VCaP (cell line): ENCODE results near the gene FTO.

Experiments used
- H3K27ac ChIP-seq: fragments of 450-650 bp; 2 replicates; pipeline ENCODE4 v1.5.1; 2017
- TF ChIP-seq, protein P1 (sequence below): fragments of 450-650 bp; conservative IDR thresholded peaks from 2 replicates; pipeline ENCODE4 v1.5.1; 2017; ENCODE audit warnings: mild to moderate bottlenecking, moderate library complexity

Gene FTO

DNA sequence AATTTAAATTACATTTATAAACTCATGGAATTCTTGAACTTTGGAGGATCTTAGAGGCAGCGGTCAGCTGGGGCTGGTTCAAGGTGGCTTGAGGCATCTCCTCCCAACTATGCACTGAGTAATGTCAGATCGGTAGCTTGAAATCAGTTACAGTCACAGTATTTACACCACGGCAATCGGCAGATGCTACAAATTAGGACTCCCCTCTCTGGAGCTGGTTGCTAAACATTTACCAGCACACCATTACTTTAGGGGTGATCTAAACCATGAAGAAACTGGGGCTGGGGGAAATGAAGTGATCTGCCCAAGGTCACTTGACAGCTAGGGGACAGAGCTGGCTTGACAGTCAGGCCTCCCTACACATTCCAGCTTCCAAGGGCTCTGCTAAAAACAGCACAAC, 445.0 kb downstream of the FTO start:
- TF ChIP-seq, protein P1, sequence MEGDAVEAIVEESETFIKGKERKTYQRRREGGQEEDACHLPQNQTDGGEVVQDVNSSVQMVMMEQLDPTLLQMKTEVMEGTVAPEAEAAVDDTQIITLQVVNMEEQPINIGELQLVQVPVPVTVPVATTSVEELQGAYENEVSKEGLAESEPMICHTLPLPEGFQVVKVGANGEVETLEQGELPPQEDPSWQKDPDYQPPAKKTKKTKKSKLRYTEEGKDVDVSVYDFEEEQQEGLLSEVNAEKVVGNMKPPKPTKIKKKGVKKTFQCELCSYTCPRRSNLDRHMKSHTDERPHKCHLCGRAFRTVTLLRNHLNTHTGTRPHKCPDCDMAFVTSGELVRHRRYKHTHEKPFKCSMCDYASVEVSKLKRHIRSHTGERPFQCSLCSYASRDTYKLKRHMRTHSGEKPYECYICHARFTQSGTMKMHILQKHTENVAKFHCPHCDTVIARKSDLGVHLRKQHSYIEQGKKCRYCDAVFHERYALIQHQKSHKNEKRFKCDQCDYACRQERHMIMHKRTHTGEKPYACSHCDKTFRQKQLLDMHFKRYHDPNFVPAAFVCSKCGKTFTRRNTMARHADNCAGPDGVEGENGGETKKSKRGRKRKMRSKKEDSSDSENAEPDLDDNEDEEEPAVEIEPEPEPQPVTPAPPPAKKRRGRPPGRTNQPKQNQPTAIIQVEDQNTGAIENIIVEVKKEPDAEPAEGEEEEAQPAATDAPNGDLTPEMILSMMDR: no peak
- H3K27ac ChIP-seq: no peak overlapping the region

DNA sequence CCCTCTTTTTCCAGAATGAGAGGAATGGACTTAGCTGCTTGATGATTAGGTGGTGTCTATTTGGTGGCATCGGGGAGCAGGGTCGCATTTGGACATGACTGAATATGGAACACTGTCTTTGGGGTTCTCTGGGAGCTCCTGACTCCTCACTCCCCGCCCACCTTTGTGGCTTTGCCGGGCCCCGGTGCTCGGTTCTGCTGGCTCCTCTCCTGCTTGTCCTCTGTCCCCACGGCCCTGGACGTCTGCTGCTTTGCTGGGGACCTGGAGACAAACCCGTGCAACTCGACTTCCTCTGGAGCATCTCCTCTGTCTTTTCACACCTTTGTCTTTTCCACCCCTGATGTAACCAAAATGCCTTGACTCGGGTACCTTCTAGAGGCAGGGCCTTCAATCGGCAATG, 446.9 kb downstream of the FTO start:
- H3K27ac ChIP-seq: no peak overlapping the region
- TF ChIP-seq, protein P1: no peak

DNA sequence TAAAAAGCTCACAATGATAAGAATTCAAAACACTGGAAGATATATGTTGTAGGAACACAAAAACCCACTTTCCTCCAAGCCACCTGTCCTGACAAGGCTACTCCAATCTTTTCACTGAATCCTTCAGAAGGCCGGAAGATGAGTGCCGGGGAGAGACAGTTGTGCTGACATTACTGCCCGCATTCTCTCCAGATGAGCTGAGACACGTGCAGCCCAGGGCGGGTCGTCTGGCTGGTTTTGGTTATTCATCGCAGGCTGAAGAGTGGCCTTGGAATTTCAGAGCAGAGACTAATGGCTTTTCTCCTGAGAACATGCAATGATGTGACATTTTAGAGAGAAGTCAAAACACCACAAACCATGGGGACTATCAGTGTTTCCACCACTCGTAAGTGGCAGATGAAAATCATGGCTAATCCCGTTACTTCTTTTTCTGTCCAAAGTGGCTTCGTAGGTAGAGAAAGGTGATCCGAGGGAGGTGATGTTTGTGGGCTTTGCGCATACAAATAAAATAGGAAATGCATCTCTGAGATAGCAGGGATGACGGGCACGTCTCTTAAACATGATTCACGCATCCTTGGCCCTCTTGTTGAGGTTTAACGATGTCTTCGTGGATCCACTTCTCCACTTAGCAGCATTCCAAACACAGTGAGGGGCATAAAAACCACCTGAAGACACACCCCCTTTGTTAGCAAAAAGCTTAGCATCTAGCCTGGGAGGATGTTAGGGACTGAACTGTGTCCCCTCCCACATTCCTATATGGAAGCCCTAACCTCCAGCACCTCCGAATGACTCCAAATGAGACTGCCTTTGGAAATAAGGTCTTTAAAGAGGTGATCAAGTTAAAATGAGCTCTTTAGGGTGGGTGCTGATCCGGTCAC, 448.6 kb downstream of the FTO start:
- no peak overlapping the region for H3K27ac ChIP-seq
- TF ChIP-seq, protein P1: no peak

DNA sequence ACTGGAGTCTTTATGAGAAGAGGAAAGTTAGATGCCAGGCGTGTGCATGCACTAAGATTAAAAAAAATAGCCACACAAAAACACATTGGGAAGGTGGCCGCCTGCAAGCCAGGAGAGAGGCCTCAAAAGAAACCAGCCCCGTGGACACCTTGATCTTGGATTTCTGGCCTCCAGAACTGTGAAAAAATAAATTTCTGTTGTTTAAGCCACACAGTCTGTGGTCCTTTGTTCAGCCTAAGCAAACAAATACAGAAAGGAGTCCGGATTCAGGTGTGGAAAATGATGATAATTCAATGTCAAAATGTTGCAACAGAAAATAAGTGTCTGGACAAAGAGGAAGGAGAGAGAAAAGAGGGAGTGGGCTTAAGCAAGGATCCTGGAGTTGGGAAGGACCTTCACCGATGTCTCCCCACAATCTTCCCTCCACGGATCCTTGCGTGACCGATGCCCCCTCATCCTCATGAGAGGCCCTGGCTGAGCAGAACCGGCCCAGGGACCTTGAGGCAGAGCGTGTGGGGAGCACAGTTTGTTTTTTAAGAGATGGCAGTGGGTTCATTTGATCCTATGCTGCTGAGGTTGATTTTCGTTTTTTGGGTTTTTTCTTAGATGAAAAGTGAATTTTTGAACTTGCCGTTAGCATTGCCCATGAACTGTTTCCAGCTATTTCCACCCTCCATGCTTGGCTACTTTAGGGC, 449.4 kb downstream of the FTO start:
- TF ChIP-seq, protein P1: no peak
- no peak overlapping the region for H3K27ac ChIP-seq

DNA sequence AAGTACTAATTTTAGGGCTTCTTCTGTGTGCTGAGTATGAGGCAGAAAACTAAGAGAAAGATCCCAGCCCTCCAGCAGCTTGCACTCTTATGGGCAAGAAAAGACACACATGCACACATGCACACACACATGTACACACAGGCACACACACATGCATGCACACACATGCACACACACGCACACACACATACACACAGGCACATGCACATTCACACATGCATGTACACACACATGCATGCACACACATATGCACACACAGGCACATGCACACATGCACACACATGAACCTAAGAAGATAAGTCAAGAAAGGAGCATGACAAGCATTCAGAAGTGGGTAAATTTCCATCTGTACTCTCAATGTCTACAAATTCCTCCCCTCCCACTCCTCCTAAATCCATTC, 452.4 kb downstream of the FTO start:
- no peak overlapping the region for H3K27ac ChIP-seq
- TF ChIP-seq, protein P1: no peak

DNA sequence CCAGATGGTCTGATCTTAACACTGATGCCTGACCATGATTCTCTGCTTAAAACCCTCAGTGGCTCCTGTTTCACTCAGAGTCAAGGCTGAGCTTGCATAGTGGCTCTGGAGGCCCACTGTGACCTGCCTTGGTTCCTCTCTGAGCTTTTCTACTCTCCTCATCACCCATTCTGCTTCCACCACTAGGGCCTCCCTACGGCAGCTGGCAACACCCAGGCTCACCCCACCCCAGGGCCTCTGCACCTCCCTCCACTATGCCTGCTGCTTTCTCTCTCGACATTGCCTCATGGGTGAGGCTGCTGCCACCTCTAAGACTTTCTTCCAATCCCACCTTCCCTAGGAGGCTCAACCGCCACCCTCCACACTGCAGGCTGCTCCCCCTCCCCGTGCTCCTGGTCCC, 455.0 kb downstream of the FTO start:
- H3K27ac ChIP-seq: no peak overlapping the region
- TF ChIP-seq, protein P1: no peak

DNA sequence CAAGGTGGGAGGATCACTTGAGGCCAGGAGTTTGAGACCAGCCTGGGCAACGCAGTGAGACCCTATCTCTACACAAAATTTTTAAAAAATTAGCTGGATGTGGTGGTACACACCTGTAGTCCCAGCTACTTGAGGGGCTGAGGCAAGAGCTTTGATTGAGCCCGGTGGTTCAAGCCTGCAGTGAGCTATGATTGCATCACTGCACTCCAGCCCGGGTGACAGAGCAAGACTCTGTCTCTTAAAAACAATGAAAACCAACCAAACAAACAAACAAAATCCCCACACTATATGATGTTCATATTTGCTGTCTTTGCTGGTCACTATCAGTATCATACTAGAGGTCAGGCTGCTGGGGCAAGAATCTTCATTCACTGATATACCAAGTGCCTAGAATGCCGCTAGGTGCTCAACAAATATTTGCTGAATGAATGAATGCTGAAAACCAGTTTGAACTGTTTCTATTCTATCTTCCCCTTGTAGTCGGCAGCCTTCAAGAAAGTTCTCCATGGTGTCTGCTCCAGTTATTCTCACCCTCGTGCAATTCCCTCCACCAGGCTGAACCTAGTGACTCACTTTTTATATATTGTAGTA, 455.6 kb downstream of the FTO start:
- no peak overlapping the region for H3K27ac ChIP-seq
- TF ChIP-seq, protein P1: no peak
